CD14-positive monocyte (primary cell): Measurements from ENCODE around the gene ADCY7. TPM values are rescaled to one million over a fixed set of nuclear protein-coding genes. Genes with fewer than 3 reads are reported as not detected.
A peak's percentile ranks its signal among the peaks of the same experiment; 100 is the strongest.

Experiments used
- DNase-seq, 3 donors: peaks; one replicate each; pipeline ENCODE4 v3.0.0-alpha.2; 2011 to 2022
- H2AFZ ChIP-seq: 2 replicates; pipeline ENCODE4 v1.6.0; 2012; ENCODE audit warnings: mild to moderate bottlenecking, low read depth, low read length, inconsistent platforms; ENCODE audit not compliant: insufficient read depth, poor library complexity, severe bottlenecking
- H3K27ac ChIP-seq, 2 donors: 1 replicate in 1 of 2; 2 replicates in 1 of 2; pipeline ENCODE4 v1.5.1; 2012 to 2013; ENCODE audit warnings: low read length in 2 of 2, control low read depth in 1 of 2, inconsistent platforms in 1 of 2, low read depth in 1 of 2, mild to moderate bottlenecking in 1 of 2
- H3K27me3 ChIP-seq, 2 donors: one replicate each; pipeline versions ENCODE4 v1.6.0 to v1.6.1; 2011 to 2013; ENCODE audit warnings: low read length in 2 of 2; ENCODE audit not compliant: control insufficient read depth in 2 of 2, insufficient read depth in 2 of 2
- H3K36me3 ChIP-seq, 2 donors: replicated peaks in 1 of 2; 1 replicate in 1 of 2; 2 replicates in 1 of 2; pipeline versions ENCODE4 v1.5.1 to v1.6.1; 2012 to 2013; ENCODE audit warnings: low read length in 2 of 2, control low read depth in 1 of 2, inconsistent platforms in 1 of 2, mild to moderate bottlenecking in 1 of 2; ENCODE audit not compliant: insufficient read depth in 2 of 2, control insufficient read depth in 1 of 2
- H3K4me1 ChIP-seq, 2 donors: 1 replicate in 1 of 2; 2 replicates in 1 of 2; pipeline versions ENCODE4 v1.5.1 to v1.6.1; 2012 to 2013; ENCODE audit warnings: low read length in 2 of 2, control low read depth in 1 of 2, inconsistent platforms in 1 of 2, mild to moderate bottlenecking in 1 of 2, moderate library complexity in 1 of 2; ENCODE audit not compliant: insufficient read depth in 2 of 2, control insufficient read depth in 1 of 2
- H3K4me2 ChIP-seq: replicated peaks from 2 replicates; pipeline ENCODE3; 2012; ENCODE audit warnings: low read length, moderate library complexity, mild to moderate bottlenecking; ENCODE audit not compliant: poor library complexity, severe bottlenecking; ENCODE audit errors: extremely low read depth
- H3K4me3 ChIP-seq, 3 experiments: fragments of 200-600 bp in 1 of 3; sonication (generic) in 1 of 3; replicated peaks in 1 of 3; 1 replicate in 2 of 3; 2 replicates in 1 of 3; pipeline ENCODE4 v1.5.1; 2011 to 2013; ENCODE audit warnings: low read length in 3 of 3, mild to moderate bottlenecking in 3 of 3, control low read depth in 2 of 3, low read depth in 2 of 3, inconsistent platforms in 1 of 3, moderate library complexity in 1 of 3
- H3K79me2 ChIP-seq: 2 replicates; pipeline ENCODE4 v1.6.0; 2012; ENCODE audit warnings: mild to moderate bottlenecking, control low read depth, inconsistent platforms, low read length, moderate library complexity; ENCODE audit not compliant: insufficient read depth
- H3K9ac ChIP-seq: 2 replicates; pipeline ENCODE4 v1.6.0; 2017; ENCODE audit warnings: low read length, mild to moderate bottlenecking; ENCODE audit not compliant: insufficient read depth, poor library complexity, severe bottlenecking
- H3K9me3 ChIP-seq, 2 donors: replicated peaks in 1 of 2; 1 replicate in 1 of 2; 2 replicates in 1 of 2; pipeline versions ENCODE4 v1.5.1 to v1.6.1; 2012 to 2013; ENCODE audit warnings: low read length in 2 of 2, control low read depth in 1 of 2; ENCODE audit not compliant: control insufficient read depth in 1 of 2, insufficient read depth in 1 of 2
- H4K20me1 ChIP-seq: 2 replicates; pipeline ENCODE4 v1.6.0; 2012; ENCODE audit warnings: mild to moderate bottlenecking, low read length, control low read depth, moderate library complexity; ENCODE audit not compliant: insufficient read depth
- H3K27ac Mint-ChIP-seq, 7 donors: one replicate each; pipeline ENCODE4 v1.8.0; 2020; ENCODE audit warnings: mild to moderate bottlenecking in 7 of 7, mixed read lengths in 7 of 7, moderate library complexity in 6 of 7, inconsistent platforms in 2 of 7
- H3K27me3 Mint-ChIP-seq, 3 donors: one replicate each; pipeline ENCODE4 v1.8.0; 2021 to 2022; ENCODE audit warnings: low read depth in 3 of 3, mild to moderate bottlenecking in 3 of 3, mixed read lengths in 3 of 3, moderate library complexity in 3 of 3, inconsistent platforms in 1 of 3
- H3K36me3 Mint-ChIP-seq, 2 donors: one replicate each; pipeline ENCODE4 v1.8.0; 2020; ENCODE audit warnings: mixed read lengths in 2 of 2, inconsistent platforms in 1 of 2, mild to moderate bottlenecking in 1 of 2
- H3K4me1 Mint-ChIP-seq: one replicate; pipeline ENCODE4 v1.8.0; 2020; ENCODE audit warnings: mild to moderate bottlenecking, mixed read lengths
- H3K4me3 Mint-ChIP-seq, 2 donors: one replicate each; pipeline ENCODE4 v1.8.0; 2020; ENCODE audit warnings: mild to moderate bottlenecking in 2 of 2, mixed read lengths in 2 of 2, moderate library complexity in 1 of 2
- H3K9me3 Mint-ChIP-seq, 7 donors: one replicate each; pipeline ENCODE4 v1.8.0; 2020 to 2022; ENCODE audit warnings: mixed read lengths in 7 of 7, mild to moderate bottlenecking in 6 of 7, moderate library complexity in 6 of 7, inconsistent platforms in 2 of 7
- WGBS: methylation state at CpG from one replicate; pipeline ENCODE4 v1.1.5; 2013; ENCODE audit warnings: missing lambda C conversion rate; ENCODE audit not compliant: insufficient coverage; 5-methylcytosine and 5-hydroxymethylcytosine counted together
- intact Hi-C, 2 donors: fragments of 100-400 bp; cut with micrococcal nuclease; formaldehyde crosslinking; loops; one replicate each; pipeline versions ENCODE4 v1.15.0 to v1.15.1; 2023
- polyA plus RNA-seq, 3 donors: library from polyadenylated mRNA; depleted of rRNA in 1 of 3; unstranded in 2 of 3; stranded (reverse) in 1 of 3; fragments of 300-500 nt in 2 of 3; fragments of >200 nt in 1 of 3; fragmentation: Illumina TruSeq in 2 of 3; gene quantifications; 1 replicate in 2 of 3; 2 replicates in 1 of 3; pipeline ENCODE4 v1.2.3, GENCODE V29; 2012 to 2021
- TF ChIP-seq, protein P1 (sequence below): fragments of 200-600 bp; IDR thresholded peaks from one replicate; pipeline ENCODE4 v1.8.0; 2022; ENCODE audit warnings: antibody characterized with exemption, mild to moderate bottlenecking

ADCY7 gene
- polyA plus RNA-seq, 3 donors, result 53.1 to 230 (median 91.5) TPM

- peaks cover 94 to 100% of the 10 kb centered on the region in 2 donors for H3K36me3 ChIP-seq
- H3K4me3 ChIP-seq, result no peak overlapping the region
- no peak overlapping the region for H3K9ac ChIP-seq
- TF ChIP-seq, protein P1, sequence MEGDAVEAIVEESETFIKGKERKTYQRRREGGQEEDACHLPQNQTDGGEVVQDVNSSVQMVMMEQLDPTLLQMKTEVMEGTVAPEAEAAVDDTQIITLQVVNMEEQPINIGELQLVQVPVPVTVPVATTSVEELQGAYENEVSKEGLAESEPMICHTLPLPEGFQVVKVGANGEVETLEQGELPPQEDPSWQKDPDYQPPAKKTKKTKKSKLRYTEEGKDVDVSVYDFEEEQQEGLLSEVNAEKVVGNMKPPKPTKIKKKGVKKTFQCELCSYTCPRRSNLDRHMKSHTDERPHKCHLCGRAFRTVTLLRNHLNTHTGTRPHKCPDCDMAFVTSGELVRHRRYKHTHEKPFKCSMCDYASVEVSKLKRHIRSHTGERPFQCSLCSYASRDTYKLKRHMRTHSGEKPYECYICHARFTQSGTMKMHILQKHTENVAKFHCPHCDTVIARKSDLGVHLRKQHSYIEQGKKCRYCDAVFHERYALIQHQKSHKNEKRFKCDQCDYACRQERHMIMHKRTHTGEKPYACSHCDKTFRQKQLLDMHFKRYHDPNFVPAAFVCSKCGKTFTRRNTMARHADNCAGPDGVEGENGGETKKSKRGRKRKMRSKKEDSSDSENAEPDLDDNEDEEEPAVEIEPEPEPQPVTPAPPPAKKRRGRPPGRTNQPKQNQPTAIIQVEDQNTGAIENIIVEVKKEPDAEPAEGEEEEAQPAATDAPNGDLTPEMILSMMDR, result no peak
- Mint-ChIP-seq H3K27ac (peak overlapping the region in 4 of 7 donors; percentile 40 to 70 (median 49)), H3K27me3 (no peaks in the 10 kb centered on the region), H3K4me3 (no peak overlapping the region), H3K4me1 (no peaks in the 10 kb centered on the region), H3K36me3 (peaks cover 78 to 98% of the 10 kb centered on the region in 2 donors), H3K9me3 (no peaks in the 10 kb centered on the region)
- H4K20me1 ChIP-seq, result peaks cover 100% of the 10 kb centered on the region
- WGBS, result 90% methylated on average over 2 of the region's 2 CpGs
- no peaks in the 10 kb centered on the region for H3K9me3 ChIP-seq
- intact Hi-C loops, result no loop called here
- H3K4me2 ChIP-seq, result no peak overlapping the region
- peaks cover 83% of the 10 kb centered on the region for H3K79me2 ChIP-seq
- no peak for DNase-seq
- H3K4me1 ChIP-seq, result no peaks in the 10 kb centered on the region
- H3K27ac ChIP-seq, result peak overlapping the region in 1 of 2 donors; percentile 51
- no peaks in the 10 kb centered on the region for H3K27me3 ChIP-seq
- no peak overlapping the region for H2AFZ ChIP-seq
Measured at GRCh38 chr16:50296807-50297206, 30.5 kb downstream of the ADCY7 start.

DNA sequence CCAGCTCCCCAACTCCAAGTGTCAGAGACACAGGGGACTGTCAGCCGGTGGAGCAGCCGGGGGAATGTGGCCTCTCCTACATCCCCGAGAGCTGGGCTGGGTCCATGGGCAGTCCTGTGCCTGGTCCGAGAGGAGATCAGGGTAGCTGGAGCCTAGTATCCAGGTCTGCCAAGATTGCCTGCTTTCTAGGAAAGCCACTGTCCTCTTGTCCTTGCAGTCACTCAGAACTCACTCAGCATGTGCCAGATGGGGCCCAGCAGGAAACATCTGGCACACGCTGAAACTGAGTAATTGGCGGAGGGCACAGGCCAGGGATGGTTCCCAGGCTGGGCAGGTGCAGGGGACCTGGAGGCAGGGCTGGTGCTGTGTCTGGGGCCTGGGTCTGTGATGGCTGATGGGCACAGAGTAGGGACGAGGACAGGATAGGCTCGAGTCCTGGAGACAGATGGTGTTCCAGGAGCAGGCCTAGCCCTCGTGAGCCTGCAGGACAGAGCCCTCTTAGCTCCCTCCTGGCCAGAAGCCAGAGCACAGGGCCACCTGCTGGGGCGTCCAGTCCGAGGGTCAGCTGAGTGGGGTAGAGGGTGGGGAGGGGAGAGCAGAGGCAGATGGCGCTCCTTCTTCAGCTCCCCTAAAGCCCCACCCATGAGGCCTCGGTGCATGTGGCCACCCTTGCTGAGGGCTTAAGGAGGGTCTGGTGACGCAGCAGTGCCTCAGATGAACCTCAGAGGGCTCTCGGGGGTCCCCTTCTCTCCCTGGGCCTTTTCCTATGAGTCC, 31.1 kb downstream of the ADCY7 start:
- no peaks in the 10 kb centered on the region for H3K27me3 Mint-ChIP-seq
- Histone ChIP-seq H3K79me2 (peaks cover 76% of the 10 kb centered on the region), H4K20me1 (peaks cover 100% of the 10 kb centered on the region), H3K36me3 (peaks cover 93 to 100% of the 10 kb centered on the region in 2 donors), H3K4me1 (no peaks in the 10 kb centered on the region), H3K27me3 (no peaks in the 10 kb centered on the region), H2AFZ (no peak overlapping the region), H3K27ac (peak overlapping the region in 1 of 2 donors; percentile 51), H3K4me3 (no peak overlapping the region), H3K4me2 (no peak overlapping the region), H3K9ac (no peak overlapping the region), H3K9me3 (no peaks in the 10 kb centered on the region)
- H3K36me3 Mint-ChIP-seq, result peaks cover 79 to 98% of the 10 kb centered on the region in 2 donors
- no peaks in the 10 kb centered on the region for H3K9me3 Mint-ChIP-seq
- TF ChIP-seq, protein P1, result no peak
- WGBS, result 60% methylated on average over 10 of the region's 15 CpGs
- no peaks in the 10 kb centered on the region for H3K4me1 Mint-ChIP-seq
- H3K4me3 Mint-ChIP-seq, result no peak overlapping the region
- H3K27ac Mint-ChIP-seq, result peak overlapping the region in 4 of 7 donors; percentile 50 to 75 (median 56)
- intact Hi-C loops, result no loop called here
- DNase-seq, result no peak
